HEK293T (cell line): Measurements from ENCODE around the gene SUCLG2.
"Not testable (repeated sequence)": the region's sequence is repeated elsewhere in the genome, so short reads cannot be mapped to it uniquely, and the experiment has no call there.

Source experiments
- ELF4 ChIP-seq: fragments of 450-650 bp; IDR thresholded peaks from 2 replicates; pipeline ENCODE4 v1.6.1; 2017; ENCODE audit warnings: antibody characterized with exemption
- FOXA1 ChIP-seq: fragments of 450-650 bp; IDR thresholded peaks from 2 replicates; pipeline ENCODE4 v1.6.1; 2016; ENCODE audit warnings: mild to moderate bottlenecking
- FOXK2 ChIP-seq: fragments of 450-650 bp; IDR thresholded peaks from 2 replicates; pipeline ENCODE4 v1.6.1; 2016; ENCODE audit warnings: mild to moderate bottlenecking
- FOXM1 ChIP-seq: fragments of 450-650 bp; IDR thresholded peaks from 2 replicates; pipeline ENCODE4 v1.6.1; 2017; ENCODE audit warnings: mild to moderate bottlenecking, borderline replicate concordance
- HDGF ChIP-seq: fragments of 450-650 bp; IDR thresholded peaks from 2 replicates; pipeline ENCODE4 v1.6.1; 2017; ENCODE audit warnings: antibody characterized with exemption, borderline replicate concordance
- LEF1 ChIP-seq: fragments of 450-650 bp; IDR thresholded peaks from 2 replicates; pipeline ENCODE4 v1.6.1; 2017; ENCODE audit warnings: mild to moderate bottlenecking, borderline replicate concordance
- SP1 ChIP-seq: fragments of 450-650 bp; IDR thresholded peaks from 2 replicates; pipeline ENCODE4 v1.6.1; 2017
- ZNF384 ChIP-seq: fragments of 450-650 bp; IDR thresholded peaks from 2 replicates; pipeline ENCODE4 v1.6.1; 2016

DNA sequence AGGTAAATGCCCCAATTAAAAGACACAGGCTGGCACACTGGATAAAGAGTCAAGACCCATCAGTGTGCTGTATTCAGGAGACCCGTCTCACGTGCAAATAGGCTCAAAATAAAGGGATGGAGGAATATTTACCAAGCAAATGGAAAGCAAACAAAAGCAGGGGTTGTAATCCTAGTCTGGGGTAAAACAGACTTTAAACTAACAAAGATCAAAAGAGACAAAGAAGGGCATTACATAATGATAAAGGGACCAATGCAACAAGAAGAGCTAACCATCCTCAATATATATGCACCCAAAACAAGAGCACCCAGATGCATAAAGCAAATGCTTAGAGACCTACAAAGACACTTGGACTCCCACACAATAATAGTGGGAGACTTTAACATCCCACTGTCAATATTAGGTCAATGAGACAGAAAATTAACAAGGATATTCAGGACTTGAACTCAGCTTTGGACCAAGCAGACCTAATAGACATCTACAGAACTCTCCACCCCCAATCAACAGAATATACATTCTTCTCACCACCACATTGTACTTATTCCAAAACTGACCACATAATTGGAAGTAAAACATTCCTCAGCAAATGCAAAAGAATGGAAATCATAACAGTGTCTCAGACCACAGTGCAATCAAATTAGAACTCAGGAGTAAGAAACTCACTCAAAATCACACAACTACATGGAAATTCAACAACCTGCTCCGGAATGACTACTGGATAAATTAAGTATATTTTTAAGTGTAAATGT, 111.7 kb downstream of the SUCLG2 start:
- TF ChIP-seq SP1, HDGF, FOXK2, FOXM1, LEF1, ZNF384, ELF4, FOXA1: not testable (repeated sequence)
